Adrenal gland (tissue), 5 donors: ENCODE data around the gene GALK1.

Source experiments
- POLR2A ChIP-seq, 2 donors: fragments of 450-650 bp; IDR thresholded peaks; one replicate each; pipeline ENCODE4 v1.6.1; 2017; ENCODE audit warnings: antibody characterized with exemption in 2 of 2, mild to moderate bottlenecking in 2 of 2, moderate library complexity in 1 of 2
- TF ChIP-seq, protein P1 (sequence below), 6 experiments: fragments of 450-650 bp in 4 of 6; fragments of 200-600 bp in 2 of 6; sonication (generic) in 1 of 6; IDR thresholded peaks; 1 replicate in 5 of 6; 2 replicates in 1 of 6; pipeline versions ENCODE4 v1.5.1 to v1.8.0; 2016 to 2021; ENCODE audit warnings: antibody characterized with exemption in 6 of 6, mild to moderate bottlenecking in 2 of 6, moderate library complexity in 1 of 6
- donor health status: DM: no; HTN: no; CAD: no.

DNA sequence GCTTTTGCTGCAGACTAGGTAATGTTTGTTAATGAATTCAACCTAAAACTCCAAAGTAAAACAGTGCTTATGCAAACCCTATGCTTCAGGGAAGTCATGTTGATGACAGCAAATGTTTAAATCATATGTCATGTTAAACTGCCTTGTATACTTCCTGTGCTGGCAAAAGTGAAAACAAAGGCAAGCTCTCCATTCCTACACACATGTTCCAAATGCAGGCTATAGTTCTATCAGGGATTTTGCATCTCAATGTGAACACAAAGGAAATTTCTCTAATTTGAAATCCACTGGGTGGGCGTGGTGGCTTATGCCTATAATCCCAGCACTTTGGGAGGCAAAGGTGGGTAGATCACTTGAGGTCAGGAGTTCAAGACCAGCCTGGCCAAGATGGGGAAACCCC is 38.9 kb upstream of the GALK1 start:
- TF ChIP-seq, protein P1, sequence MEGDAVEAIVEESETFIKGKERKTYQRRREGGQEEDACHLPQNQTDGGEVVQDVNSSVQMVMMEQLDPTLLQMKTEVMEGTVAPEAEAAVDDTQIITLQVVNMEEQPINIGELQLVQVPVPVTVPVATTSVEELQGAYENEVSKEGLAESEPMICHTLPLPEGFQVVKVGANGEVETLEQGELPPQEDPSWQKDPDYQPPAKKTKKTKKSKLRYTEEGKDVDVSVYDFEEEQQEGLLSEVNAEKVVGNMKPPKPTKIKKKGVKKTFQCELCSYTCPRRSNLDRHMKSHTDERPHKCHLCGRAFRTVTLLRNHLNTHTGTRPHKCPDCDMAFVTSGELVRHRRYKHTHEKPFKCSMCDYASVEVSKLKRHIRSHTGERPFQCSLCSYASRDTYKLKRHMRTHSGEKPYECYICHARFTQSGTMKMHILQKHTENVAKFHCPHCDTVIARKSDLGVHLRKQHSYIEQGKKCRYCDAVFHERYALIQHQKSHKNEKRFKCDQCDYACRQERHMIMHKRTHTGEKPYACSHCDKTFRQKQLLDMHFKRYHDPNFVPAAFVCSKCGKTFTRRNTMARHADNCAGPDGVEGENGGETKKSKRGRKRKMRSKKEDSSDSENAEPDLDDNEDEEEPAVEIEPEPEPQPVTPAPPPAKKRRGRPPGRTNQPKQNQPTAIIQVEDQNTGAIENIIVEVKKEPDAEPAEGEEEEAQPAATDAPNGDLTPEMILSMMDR (IDR thresholded peaks at IDR 0.05): no peak
- no peak for TF ChIP-seq POLR2A (IDR thresholded peaks at IDR 0.05)
